Motor neuron (in vitro differentiated cells): Measurements from ENCODE around the gene RYR2. TPM values are rescaled to one million over a fixed set of nuclear protein-coding genes. Genes with fewer than 3 reads are reported as not detected.

ENCODE experiments used
- ATAC-seq, 8 experiments: fragments of 200-7000 bp; cut with Tn5 transposase; replicated peaks in 6 of 8; 2 replicates each; pipeline ENCODE4 v1.8.0; 2021; ENCODE audit warnings: mild to moderate bottlenecking in 8 of 8, moderate library complexity in 8 of 8
- H3K27ac ChIP-seq, 2 donors: fragments of 250-450 bp; sonication (Bioruptor Pico); 2 replicates each; pipeline ENCODE4 v1.9.0; 2021; ENCODE audit warnings: antibody characterized with exemption in 2 of 2, mild to moderate bottlenecking in 2 of 2, moderate library complexity in 1 of 2
- H3K4me1 ChIP-seq, 2 donors: fragments of 250-450 bp; sonication (Bioruptor Pico); replicated peaks in 1 of 2; 2 replicates each; pipeline ENCODE4 v1.6.1; 2021; ENCODE audit warnings: antibody characterized with exemption in 2 of 2, mild to moderate bottlenecking in 2 of 2, moderate library complexity in 1 of 2
- H3K4me3 ChIP-seq, 5 donors: fragments of 250-450 bp; sonication (Bioruptor Pico); 2 replicates each; pipeline ENCODE4 v1.9.0; 2021; ENCODE audit warnings: antibody characterized with exemption in 5 of 5, mild to moderate bottlenecking in 5 of 5, moderate library complexity in 4 of 5
- WGBS, 10 experiments: fragments of 450-650 bp; shearing (Covaris generic); methylation state at CpG; one replicate each; pipeline ENCODE4 v1.0.0; 2022; 5-methylcytosine and 5-hydroxymethylcytosine counted together
- in situ Hi-C, 9 experiments: fragments of 400-800 bp; cut with MboI; loops; one replicate each; pipeline ENCODE4 v1.15.0; 2021; ENCODE audit warnings: low sequenced_read_pairs in 9 of 9, low pct_unique_long_range_greater_than_20kb in 2 of 9; ENCODE audit not compliant: unreplicated experiment in 9 of 9
- total RNA-seq, 8 experiments: library from RNA; unstranded; fragments of 300-600 nt; gene quantifications; 2 replicates each; pipeline versions ENCODE4 v1.2.3 to v1.2.4, GENCODE V29; 2022

The RYR2 gene
- total RNA-seq, 8 experiments from 2014 or later: 0.32 to 6.8 (median 0.63) TPM

- no peak overlapping the region for H3K27ac ChIP-seq
- H3K4me1 ChIP-seq: peaks cover 0 to 3% of the 10 kb centered on the region in 2 donors
- ATAC-seq: no peak
- in situ Hi-C loops: no loop called here
- no peak overlapping the region for H3K4me3 ChIP-seq
- 0 to 88% (median 42%) methylated on average over 1 to 3 of the region's 3 CpGs for WGBS, 10 experiments
Measured at GRCh38 chr1:237282208-237282783, 240.3 kb downstream of the RYR2 start.

GRCh38 chr1:237287876-237288521 is 246.0 kb downstream of the RYR2 start:
- H3K4me3 ChIP-seq: no peak overlapping the region
- H3K27ac ChIP-seq: no peak overlapping the region

GRCh38 chr1:237293804-237294203 is 251.8 kb downstream of the RYR2 start:
- in situ Hi-C loops: no loop called here
- Histone ChIP-seq H3K4me3 (no peak overlapping the region), H3K4me1 (no peaks in the 10 kb centered on the region), H3K27ac (no peak overlapping the region)
- WGBS, 10 experiments: 11 to 100% (median 79%) methylated on average over 1 to 2 of the region's 2 CpGs
- no peak for ATAC-seq

More at GRCh38 chr1:237287876-237288521, 246.0 kb downstream of the RYR2 start:
- WGBS, 10 experiments: 0 to 64% (median 21%) methylated on average over 1 to 6 of the region's 6 CpGs; no CpG with 5 or more reads in 1 of the 10 experiments
- no peaks in the 10 kb centered on the region for H3K4me1 ChIP-seq
- in situ Hi-C loops: no loop called here
- peak in 2 of 8 experiments; percentile 27 to 87 for ATAC-seq

GRCh38 chr1:237296861-237297260 is 254.9 kb downstream of the RYR2 start:
- WGBS, 10 experiments: 0 to 86% (median 65%) methylated on average over 3 to 4 of the region's 4 CpGs
- no peak overlapping the region for H3K4me3 ChIP-seq
- no peak overlapping the region for H3K27ac ChIP-seq
- in situ Hi-C loops: no loop called here
- no peaks in the 10 kb centered on the region for H3K4me1 ChIP-seq
- no peak for ATAC-seq

GRCh38 chr1:237300642-237301041 is 258.7 kb downstream of the RYR2 start:
- in situ Hi-C loops: no loop called here
- Histone ChIP-seq H3K4me3 (no peak overlapping the region), H3K27ac (no peak overlapping the region), H3K4me1 (no peaks in the 10 kb centered on the region)
- 0 to 86% (median 67%) methylated on average over 1 to 7 of the region's 7 CpGs for WGBS, 10 experiments
- ATAC-seq: no peak

- 0 to 77% (median 56%) methylated on average over 1 of the region's 1 CpG; no CpG with 5 or more reads in 1 of the 10 experiments for WGBS, 10 experiments
- peak in 5 of 8 experiments; percentile 35 to 84 (median 50) for ATAC-seq
Measured at GRCh38 chr1:237303929-237304328, 261.9 kb downstream of the RYR2 start.

GRCh38 chr1:237306726-237307125 is 264.7 kb downstream of the RYR2 start:
- H3K4me1 ChIP-seq: no peaks in the 10 kb centered on the region
- no peak overlapping the region for H3K4me3 ChIP-seq
- no peak for ATAC-seq
- in situ Hi-C loops: no loop called here
- WGBS, 10 experiments: 32 to 95% (median 85%) methylated on average over 3 to 8 of the region's 8 CpGs
- no peak overlapping the region for H3K27ac ChIP-seq

More at GRCh38 chr1:237303929-237304328, 261.9 kb downstream of the RYR2 start:
- in situ Hi-C loops: no loop called here
- Histone ChIP-seq H3K27ac (no peak overlapping the region), H3K4me1 (no peaks in the 10 kb centered on the region), H3K4me3 (no peak overlapping the region)

GRCh38 chr1:237309595-237310118 is 267.7 kb downstream of the RYR2 start:
- WGBS, 10 experiments: 90 to 100% (median 100%) methylated on average over 1 to 19 of the region's 32 CpGs; no CpG with 5 or more reads in 6 of the 10 experiments
- no peak overlapping the region for H3K27ac ChIP-seq
- no peak overlapping the region for H3K4me3 ChIP-seq
- H3K4me1 ChIP-seq: no peaks in the 10 kb centered on the region
- ATAC-seq: no peak
- in situ Hi-C loops: no loop called here

GRCh38 chr1:237316352-237316751 is 274.4 kb downstream of the RYR2 start:
- Histone ChIP-seq H3K27ac (no peak overlapping the region), H3K4me1 (no peaks in the 10 kb centered on the region), H3K4me3 (no peak overlapping the region)
- in situ Hi-C loops: no loop called here
- WGBS, 10 experiments: 0 to 87% (median 75%) methylated on average over 2 to 4 of the region's 4 CpGs
- ATAC-seq: no peak

GRCh38 chr1:237318748-237319147 is 276.8 kb downstream of the RYR2 start:
- Histone ChIP-seq H3K27ac (no peak overlapping the region), H3K4me1 (no peaks in the 10 kb centered on the region), H3K4me3 (no peak overlapping the region)
- in situ Hi-C loops: no loop called here
- WGBS, 10 experiments: 3 to 94% (median 69%) methylated on average over 2 to 3 of the region's 3 CpGs
- no peak for ATAC-seq

- in situ Hi-C loops: no loop called here
- ATAC-seq: no peak
- Histone ChIP-seq H3K4me3 (no peak overlapping the region), H3K27ac (no peak overlapping the region), H3K4me1 (no peaks in the 10 kb centered on the region)
Measured at GRCh38 chr1:237320890-237321289, 278.9 kb downstream of the RYR2 start.

- in situ Hi-C loops: no loop called here
- Histone ChIP-seq H3K4me1 (no peaks in the 10 kb centered on the region), H3K4me3 (no peak overlapping the region), H3K27ac (no peak overlapping the region)
- no peak for ATAC-seq
- WGBS, 10 experiments: 0 to 97% (median 67%) methylated on average over 1 to 3 of the region's 3 CpGs; no CpG with 5 or more reads in 1 of the 10 experiments
Measured at GRCh38 chr1:237324226-237324625, 282.2 kb downstream of the RYR2 start.

- 0 to 55% (median 37%) methylated on average over 2 to 3 of the region's 3 CpGs for WGBS, 10 experiments
Measured at GRCh38 chr1:237327061-237327460, 285.1 kb downstream of the RYR2 start.

GRCh38 chr1:237340892-237341291 is 298.9 kb downstream of the RYR2 start:
- in situ Hi-C loops: no loop called here
- ATAC-seq: no peak
- Histone ChIP-seq H3K4me1 (no peaks in the 10 kb centered on the region), H3K27ac (no peak overlapping the region), H3K4me3 (no peak overlapping the region)
- WGBS, 10 experiments: 0 to 100% (median 79%) methylated on average over 2 to 3 of the region's 3 CpGs

More at GRCh38 chr1:237327061-237327460, 285.1 kb downstream of the RYR2 start:
- H3K4me3 ChIP-seq: no peak overlapping the region
- no peaks in the 10 kb centered on the region for H3K4me1 ChIP-seq
- in situ Hi-C loops: no loop called here
- ATAC-seq: peak in 1 of 8 experiments; percentile 22
- H3K27ac ChIP-seq: no peak overlapping the region
